Ovary (tissue), 9 donors: ENCODE data around the gene CTDSPL. TPM values are rescaled to one million over a fixed set of nuclear protein-coding genes. Genes with fewer than 3 reads are reported as not detected.

Experiments used
- DNase-seq, 5 donors: peaks; one replicate each; pipeline ENCODE4 v3.0.0-alpha.2; 2019 to 2020
- H3K27ac ChIP-seq, 2 donors: fragments of 200-600 bp; one replicate each; pipeline versions ENCODE4 v1.5.1 to v1.8.0; 2019 to 2022
- H3K27me3 ChIP-seq: fragments of 200-600 bp; one replicate; pipeline ENCODE4 v1.8.0; 2022
- H3K36me3 ChIP-seq: fragments of 200-600 bp; sonication (generic); one replicate; pipeline ENCODE4 v1.5.1; 2019
- H3K4me1 ChIP-seq: one replicate; pipeline ENCODE4 v1.8.1; 2013; ENCODE audit warnings: mild to moderate bottlenecking, moderate library complexity; ENCODE audit not compliant: insufficient read depth
- H3K4me3 ChIP-seq: fragments of 200-600 bp; sonication (generic); one replicate; pipeline ENCODE4 v1.5.1; 2017
- H3K9me3 ChIP-seq, 2 donors: fragments of 200-600 bp in 1 of 2; sonication (generic) in 1 of 2; one replicate each; pipeline versions ENCODE4 v1.5.1 to v1.8.1; 2013 to 2019; ENCODE audit warnings: mild to moderate bottlenecking in 1 of 2, moderate library complexity in 1 of 2
- EP300 ChIP-seq: sonication (generic); formaldehyde crosslinking; IDR thresholded peaks from one replicate; pipeline ENCODE4 v1.6.1; 2017; ENCODE audit warnings: antibody characterized with exemption
- POLR2A ChIP-seq: fragments of 450-650 bp; IDR thresholded peaks from one replicate; pipeline ENCODE4 v1.6.1; 2017; ENCODE audit warnings: antibody characterized with exemption, mild to moderate bottlenecking, moderate library complexity
- WGBS, 3 donors: extraction: QIAGEN DNeasy Blood & Tissue Kit in 1 of 3; methylation state at CpG; one replicate each; pipeline versions ENCODE4 v1.1.5 to v1.1.7; 2013 to 2017; 5-methylcytosine and 5-hydroxymethylcytosine counted together
- intact Hi-C, 4 donors: fragments of 100-400 bp; cut with DNase I; formaldehyde crosslinking; loops; one replicate each; pipeline versions ENCODE4 v1.11.0 to v1.15.1; 2022 to 2023
- polyA plus RNA-seq, 2 donors: library from polyadenylated mRNA; stranded (reverse); fragments of 200-250 nt in 1 of 2; fragments of 350-450 nt in 1 of 2; fragmentation: Illumina TruSeq in 1 of 2; extraction: RNeasy Lipid Tissue Mini Kit (QIAGEN cat#74804) in 1 of 2; gene quantifications; one replicate each; pipeline ENCODE4 v1.2.3, GENCODE V29; 2013 to 2014
- total RNA-seq, 7 donors: library from RNA; depleted of rRNA in 2 of 7; stranded (reverse); fragments of >200 nt in 2 of 7; fragmentation: NEBNext Ultra II Directional in 3 of 7; extraction: Animal tissue kit (Norgen Biotek cat#: 25700) in 3 of 7; gene quantifications; one replicate each; pipeline versions ENCODE4 v1.1.0 to v1.2.4, GENCODE V29; 2016 to 2023
- TF ChIP-seq, protein P1 (sequence below), 3 donors: fragments of 450-650 bp in 2 of 3; fragments of 200-600 bp in 1 of 3; IDR thresholded peaks; one replicate each; pipeline versions ENCODE4 v1.5.1 to v1.8.0; 2016 to 2022; ENCODE audit warnings: antibody characterized with exemption in 3 of 3, mild to moderate bottlenecking in 1 of 3
- donor health status: DM: no; HTN: no; CAD: no; lungs with moderate emphysema.
- donor health status: DM: no; HTN: no; CAD: no.
- donor health status: Bipolar disorder and iron deficiency.
- donor health status: DM: yes; HTN: yes; CAD: no.
- donor health status: DM: no; HTN: no; CAD: no.
- donor health status: DM: yes; HTN: yes; CAD: no.

Gene CTDSPL
- total and polyA plus RNA-seq, 9 donors: 14.8 to 41.1 (median 34.2) TPM

- TF ChIP-seq EP300 (no peak), POLR2A (no peak)
- TF ChIP-seq, protein P1, sequence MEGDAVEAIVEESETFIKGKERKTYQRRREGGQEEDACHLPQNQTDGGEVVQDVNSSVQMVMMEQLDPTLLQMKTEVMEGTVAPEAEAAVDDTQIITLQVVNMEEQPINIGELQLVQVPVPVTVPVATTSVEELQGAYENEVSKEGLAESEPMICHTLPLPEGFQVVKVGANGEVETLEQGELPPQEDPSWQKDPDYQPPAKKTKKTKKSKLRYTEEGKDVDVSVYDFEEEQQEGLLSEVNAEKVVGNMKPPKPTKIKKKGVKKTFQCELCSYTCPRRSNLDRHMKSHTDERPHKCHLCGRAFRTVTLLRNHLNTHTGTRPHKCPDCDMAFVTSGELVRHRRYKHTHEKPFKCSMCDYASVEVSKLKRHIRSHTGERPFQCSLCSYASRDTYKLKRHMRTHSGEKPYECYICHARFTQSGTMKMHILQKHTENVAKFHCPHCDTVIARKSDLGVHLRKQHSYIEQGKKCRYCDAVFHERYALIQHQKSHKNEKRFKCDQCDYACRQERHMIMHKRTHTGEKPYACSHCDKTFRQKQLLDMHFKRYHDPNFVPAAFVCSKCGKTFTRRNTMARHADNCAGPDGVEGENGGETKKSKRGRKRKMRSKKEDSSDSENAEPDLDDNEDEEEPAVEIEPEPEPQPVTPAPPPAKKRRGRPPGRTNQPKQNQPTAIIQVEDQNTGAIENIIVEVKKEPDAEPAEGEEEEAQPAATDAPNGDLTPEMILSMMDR (IDR thresholded peaks at IDR 0.05): no peak
- DNase-seq: peak in 4 of 5 donors; percentile 12 to 47 (median 34)
- no peaks in the 10 kb centered on the region for H3K27me3 ChIP-seq
- peaks cover 16% of the 10 kb centered on the region for H3K4me1 ChIP-seq
- no peak overlapping the region for H3K4me3 ChIP-seq
- peaks cover 0 to 4% of the 10 kb centered on the region in 2 donors for H3K9me3 ChIP-seq
- intact Hi-C loops: loop anchor here in 1 of 4 donors (5.0 kb wide), 1 partner anchor 871 kb away; no protein-coding TSS in a partner anchor
- H3K27ac ChIP-seq: no peak overlapping the region
- H3K36me3 ChIP-seq: no peaks in the 10 kb centered on the region
- WGBS, 3 donors: 44 to 59% (median 59%) methylated on average over 13 of the region's 13 CpGs
Observed at GRCh38 chr3:38018296-38019266, 156.9 kb downstream of the CTDSPL start.

GRCh38 chr3:38019658-38020341 is 158.1 kb downstream of the CTDSPL start:
- TF ChIP-seq, protein P1 (IDR thresholded peaks at IDR 0.05): no peak
- no peak for TF ChIP-seq POLR2A
- no peak for TF ChIP-seq EP300
- intact Hi-C loops: loop anchor here in 1 of 4 donors (5.0 kb wide), 1 partner anchor 872 kb away; no protein-coding TSS in a partner anchor
- Histone ChIP-seq H3K27me3 (no peaks in the 10 kb centered on the region), H3K27ac (no peak overlapping the region), H3K4me1 (peaks cover 19% of the 10 kb centered on the region), H3K36me3 (no peaks in the 10 kb centered on the region), H3K4me3 (no peak overlapping the region), H3K9me3 (peaks cover 0 to 4% of the 10 kb centered on the region in 2 donors)
- 57 to 67% (median 63%) methylated on average over 10 of the region's 10 CpGs for WGBS, 3 donors
- DNase-seq: peak in 4 of 5 donors; percentile 21 to 56 (median 42)

- WGBS, 3 donors: 72 to 82% (median 76%) methylated on average over 3 of the region's 3 CpGs
- Histone ChIP-seq H3K27me3 (no peaks in the 10 kb centered on the region), H3K4me3 (no peak overlapping the region), H3K36me3 (no peaks in the 10 kb centered on the region), H3K27ac (no peak overlapping the region), H3K9me3 (peaks cover 0 to 4% of the 10 kb centered on the region in 2 donors), H3K4me1 (peaks cover 19% of the 10 kb centered on the region)
- intact Hi-C loops: no loop called here
- no peak for DNase-seq
- TF ChIP-seq EP300 (no peak), POLR2A (no peak)
- TF ChIP-seq, protein P1 (IDR thresholded peaks at IDR 0.05): no peak
Observed at GRCh38 chr3:38020342-38020726, 158.7 kb downstream of the CTDSPL start.

- intact Hi-C loops: no loop called here
- no peaks in the 10 kb centered on the region for H3K27me3 ChIP-seq
- DNase-seq: peak in 2 of 5 donors; percentile 26 to 40
- H3K27ac ChIP-seq: no peak overlapping the region
- no peak overlapping the region for H3K4me3 ChIP-seq
- no peaks in the 10 kb centered on the region for H3K36me3 ChIP-seq
- peaks cover 19% of the 10 kb centered on the region for H3K4me1 ChIP-seq
- TF ChIP-seq EP300: no peak
- TF ChIP-seq, protein P1 (IDR thresholded peaks at IDR 0.05): no peak
- no peak for TF ChIP-seq POLR2A
- WGBS, 3 donors: 94 to 95% (median 95%) methylated on average over 4 of the region's 4 CpGs
- peaks cover 0 to 2% of the 10 kb centered on the region in 2 donors for H3K9me3 ChIP-seq
Observed at GRCh38 chr3:38021196-38021595, 159.5 kb downstream of the CTDSPL start.
